Activated T-cell treated with anti-CD3 and anti-CD28 coated beads, Interleukin-2, amount 50 U/mL, for 72 hours (primary cell): ENCODE data around the gene WNT9B. TPM values are rescaled to one million over a fixed set of nuclear protein-coding genes. Genes with fewer than 3 reads are reported as not detected.

Experiments used
- ATAC-seq, 2 donors: fragments of 150-1000 bp; cut with Tn5 transposase; replicated peaks in 1 of 2; 2 replicates each; pipeline ENCODE4 v1.10.0; 2021; ENCODE audit warnings: moderate library complexity in 2 of 2, mild to moderate bottlenecking in 1 of 2
- DNase-seq, 2 donors: peaks; one replicate each; pipeline ENCODE4 v3.0.0; 2021 to 2022; ENCODE audit warnings: mixed read lengths in 1 of 2
- H3K27ac Mint-ChIP-seq: one replicate; pipeline ENCODE4 v1.8.0; 2022; ENCODE audit warnings: mild to moderate bottlenecking, moderate library complexity, mixed read lengths
- H3K27me3 Mint-ChIP-seq: one replicate; pipeline ENCODE4 v1.8.0; 2022; ENCODE audit warnings: low read depth, mixed read lengths
- H3K36me3 Mint-ChIP-seq, 2 donors: one replicate each; pipeline ENCODE4 v1.8.0; 2022; ENCODE audit warnings: mixed read lengths in 2 of 2, mild to moderate bottlenecking in 1 of 2; ENCODE audit not compliant: insufficient read depth in 2 of 2
- H3K4me1 Mint-ChIP-seq: one replicate; pipeline ENCODE4 v1.8.0; 2022; ENCODE audit warnings: low read depth, mixed read lengths
- H3K4me3 Mint-ChIP-seq, 2 donors: one replicate each; pipeline ENCODE4 v1.8.0; 2022; ENCODE audit warnings: mild to moderate bottlenecking in 2 of 2, mixed read lengths in 2 of 2, moderate library complexity in 2 of 2
- H3K9me3 Mint-ChIP-seq, 2 donors: one replicate each; pipeline ENCODE4 v1.8.0; 2022; ENCODE audit warnings: mixed read lengths in 2 of 2
- total RNA-seq, 2 donors: library from RNA; stranded (reverse); gene quantifications; one replicate each; pipeline ENCODE4 v1.2.3, GENCODE V29; 2022

Gene WNT9B
- total RNA-seq, 2 donors from 2014 or later = not detected

GRCh38 chr17:46817151-46817900 is 34.1 kb upstream of the WNT9B start:
- no peak for DNase-seq
- Mint-ChIP-seq H3K4me3 (peak overlapping the region; percentile 73 to 82), H3K9me3 (no peaks in the 10 kb centered on the region), H3K4me1 (peaks cover 29% of the 10 kb centered on the region), H3K27me3 (peaks cover 63% of the 10 kb centered on the region), H3K27ac (no peak overlapping the region), H3K36me3 (no peaks in the 10 kb centered on the region)
- ATAC-seq = no peak

DNA sequence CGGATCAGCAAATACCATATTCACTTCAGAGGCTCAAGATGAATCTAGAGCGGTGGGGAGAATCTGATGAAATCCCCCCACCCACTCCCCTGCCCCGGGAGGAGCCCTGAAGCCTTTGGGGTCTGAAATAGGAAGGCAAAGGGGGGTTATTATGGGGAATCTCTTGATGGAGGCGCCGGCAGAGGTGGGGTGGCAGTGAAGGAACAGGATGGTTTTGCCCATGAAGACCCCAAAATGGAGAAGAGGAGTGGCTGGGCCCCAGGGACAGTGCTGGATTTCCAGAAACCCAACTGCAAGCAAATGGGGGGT is 33.5 kb upstream of the WNT9B start:
- no peaks in the 10 kb centered on the region for H3K36me3 Mint-ChIP-seq
- no peak overlapping the region for H3K27ac Mint-ChIP-seq
- no peak for ATAC-seq
- peaks cover 29% of the 10 kb centered on the region for H3K4me1 Mint-ChIP-seq
- H3K27me3 Mint-ChIP-seq = peaks cover 62% of the 10 kb centered on the region
- no peak for DNase-seq
- H3K4me3 Mint-ChIP-seq = peak overlapping the region; percentile 73 to 82
- H3K9me3 Mint-ChIP-seq = no peaks in the 10 kb centered on the region

DNA sequence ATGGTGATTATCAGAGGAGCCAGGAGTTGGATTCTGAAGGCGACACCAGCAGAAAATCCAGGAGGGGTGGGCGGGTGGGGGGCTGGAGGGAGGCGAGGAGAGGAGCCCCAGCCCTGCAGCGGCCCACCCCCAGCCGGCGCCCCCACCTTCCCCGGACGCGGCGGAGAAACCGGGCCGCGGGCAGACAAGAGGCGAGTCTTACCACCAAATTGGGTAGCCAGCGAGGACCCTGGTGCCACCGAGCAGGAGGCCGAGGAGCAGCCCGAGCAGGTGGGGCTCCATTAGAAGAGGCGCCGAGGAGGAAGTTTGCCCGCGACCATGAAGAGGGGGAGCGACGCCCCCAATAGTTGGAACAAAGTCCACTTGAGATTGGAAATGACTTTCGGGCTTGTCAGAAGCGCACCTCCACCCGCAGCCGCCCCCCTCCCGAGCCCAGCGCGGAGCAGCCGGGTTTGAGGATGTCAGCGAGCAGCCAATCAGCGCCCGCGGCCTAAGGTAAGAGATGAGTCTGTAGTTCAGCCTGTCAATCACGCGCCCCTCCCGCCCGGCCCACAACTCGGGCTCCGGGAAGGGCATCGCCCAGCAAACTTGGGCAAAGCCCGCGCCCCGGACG is 33.0 kb upstream of the WNT9B start, which contains the start of gene WNT3:
TSS of gene WNT3 (minus strand) at position 377 of the 613 bp plus-strand sequence. CDS start at position 282, 95 bp downstream.
- ATAC-seq (peak; percentile 87 to 88), DNase-seq (peak; percentile 68 to 77)
- Mint-ChIP-seq H3K27me3 (peaks cover 59% of the 10 kb centered on the region), H3K27ac (no peak within 1 kb of the TSS), H3K4me3 (peak within 1 kb of the TSS; percentile 73 to 82), H3K9me3 (no peaks in the 10 kb centered on the region), H3K4me1 (peaks cover 29% of the 10 kb centered on the region), H3K36me3 (no peaks in the 10 kb centered on the region)

DNA sequence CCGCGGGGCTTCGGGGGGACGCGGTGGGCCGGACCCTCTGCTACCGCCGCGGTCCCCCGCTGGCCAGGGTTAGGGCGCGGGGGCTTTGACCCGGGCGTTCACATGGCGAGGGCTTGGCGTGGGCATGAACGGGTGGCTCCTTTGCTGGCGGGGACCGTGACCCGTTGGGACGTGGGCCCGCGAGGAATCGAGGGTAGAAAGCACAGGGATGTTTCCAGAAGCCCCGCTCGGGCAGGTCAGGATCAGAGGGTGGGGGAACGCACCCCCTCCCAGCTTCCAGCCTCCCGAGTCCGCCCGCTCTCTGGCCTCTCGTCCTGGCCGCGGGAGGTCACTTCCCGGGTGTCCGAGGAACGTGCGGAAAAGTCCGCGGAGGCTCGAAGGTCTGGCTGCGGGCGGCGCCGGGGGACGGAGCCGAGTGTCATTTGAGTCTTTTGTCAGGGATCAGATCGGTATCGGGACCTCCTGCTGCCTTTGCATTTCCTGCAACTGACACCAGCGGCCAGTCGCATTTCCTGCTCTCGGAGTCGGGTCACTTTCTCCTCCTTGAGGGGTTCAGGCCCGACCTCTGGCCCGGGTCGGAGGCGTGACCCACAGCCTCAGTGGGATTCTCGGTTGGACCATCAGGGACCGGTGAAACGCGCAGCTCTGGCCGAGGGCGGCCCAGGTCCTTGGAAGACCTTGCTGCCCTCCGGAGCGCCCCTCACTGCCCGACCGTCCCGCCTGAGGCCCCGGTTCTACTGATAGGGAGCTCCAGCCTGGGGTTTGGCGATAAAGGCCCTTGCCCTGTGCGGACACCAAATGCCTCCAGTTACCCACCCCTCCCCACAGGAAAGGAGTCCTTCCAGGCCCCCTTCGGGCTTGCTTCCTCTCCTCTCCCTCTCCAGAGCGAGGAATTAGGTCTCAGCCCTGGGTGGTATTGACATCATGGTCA is 32.2 kb upstream of the WNT9B start:
- Mint-ChIP-seq H3K27me3 (peaks cover 59% of the 10 kb centered on the region), H3K36me3 (no peaks in the 10 kb centered on the region), H3K27ac (no peak overlapping the region), H3K9me3 (no peaks in the 10 kb centered on the region), H3K4me1 (peaks cover 29% of the 10 kb centered on the region), H3K4me3 (peak overlapping the region; percentile 73 to 82)
- DNase-seq (peak; percentile 29 to 38), ATAC-seq (peak; percentile 26 to 38)

DNA sequence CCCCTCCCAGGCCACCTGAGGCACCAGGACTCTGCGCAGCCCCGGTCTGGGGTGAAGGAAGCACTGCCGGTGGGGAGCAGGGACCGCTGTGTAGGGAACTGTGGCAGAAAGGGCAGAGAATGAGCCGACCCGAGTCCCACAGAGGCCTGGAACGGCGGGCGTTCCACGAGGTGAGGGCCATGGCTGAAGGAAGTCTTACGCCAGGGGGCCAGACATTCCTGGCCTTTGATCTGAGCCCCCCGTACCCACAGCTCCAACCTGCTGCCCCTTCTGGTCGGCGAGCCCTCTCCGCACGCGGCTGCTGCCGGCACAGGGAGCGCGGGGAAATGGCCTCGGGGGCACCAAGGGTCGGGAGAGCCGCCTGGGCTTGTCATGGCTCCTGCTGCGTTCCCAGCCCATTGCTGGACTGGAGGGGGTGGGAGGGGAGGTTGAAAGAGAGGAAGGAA is 31.5 kb upstream of the WNT9B start:
- Mint-ChIP-seq H3K27me3 (peaks cover 59% of the 10 kb centered on the region), H3K4me3 (peak overlapping the region; percentile 73 to 82), H3K27ac (no peak overlapping the region), H3K9me3 (no peaks in the 10 kb centered on the region), H3K36me3 (no peaks in the 10 kb centered on the region), H3K4me1 (peaks cover 29% of the 10 kb centered on the region)
- no peak for DNase-seq
- no peak for ATAC-seq

DNA sequence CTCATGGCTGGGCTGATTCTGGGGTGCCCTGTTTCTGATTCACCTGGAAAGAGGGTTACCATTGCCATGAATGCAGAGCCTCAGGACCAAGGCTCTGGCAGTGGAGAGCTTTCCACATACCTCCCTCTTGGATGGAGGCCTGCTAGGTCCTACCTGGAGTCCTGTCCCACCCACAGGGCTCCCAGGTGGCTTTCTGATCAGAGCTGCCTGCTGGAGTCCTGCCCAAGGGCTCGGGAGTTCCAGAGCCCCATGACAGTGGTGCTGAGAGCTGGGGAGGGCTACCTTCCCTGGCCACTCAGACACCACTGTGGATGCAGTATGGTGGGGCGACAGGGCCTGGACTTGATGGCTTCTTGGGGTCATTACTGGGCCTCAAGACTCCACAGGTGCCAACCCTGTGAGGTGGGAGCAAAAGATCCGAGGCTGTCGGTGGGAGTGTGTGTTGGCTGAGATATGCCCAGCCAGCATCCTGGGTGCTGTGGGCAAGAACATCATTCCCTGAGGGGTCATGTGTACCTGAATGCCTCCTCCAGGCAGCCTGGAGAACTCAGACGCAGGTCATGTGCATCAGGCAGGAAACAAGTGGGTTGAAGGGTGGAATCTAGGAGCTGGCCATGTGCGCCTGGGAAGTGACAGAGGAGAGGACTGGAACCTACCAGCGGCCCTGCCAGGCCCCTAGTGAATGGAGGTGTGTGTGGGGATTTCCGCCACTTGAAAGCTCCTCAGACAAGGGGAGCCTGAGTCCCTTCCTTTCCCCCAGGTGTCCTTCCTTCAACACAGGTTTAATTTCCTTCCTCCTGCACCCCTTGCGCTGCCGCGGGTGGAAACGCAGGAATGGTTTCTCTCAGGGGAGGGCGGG is 30.6 kb upstream of the WNT9B start:
- Mint-ChIP-seq H3K27ac (no peak overlapping the region), H3K9me3 (no peaks in the 10 kb centered on the region), H3K27me3 (peaks cover 55% of the 10 kb centered on the region), H3K36me3 (no peaks in the 10 kb centered on the region), H3K4me1 (peaks cover 29% of the 10 kb centered on the region), H3K4me3 (peak overlapping the region; percentile 40 to 82)
- DNase-seq = no peak
- ATAC-seq = no peak

DNA sequence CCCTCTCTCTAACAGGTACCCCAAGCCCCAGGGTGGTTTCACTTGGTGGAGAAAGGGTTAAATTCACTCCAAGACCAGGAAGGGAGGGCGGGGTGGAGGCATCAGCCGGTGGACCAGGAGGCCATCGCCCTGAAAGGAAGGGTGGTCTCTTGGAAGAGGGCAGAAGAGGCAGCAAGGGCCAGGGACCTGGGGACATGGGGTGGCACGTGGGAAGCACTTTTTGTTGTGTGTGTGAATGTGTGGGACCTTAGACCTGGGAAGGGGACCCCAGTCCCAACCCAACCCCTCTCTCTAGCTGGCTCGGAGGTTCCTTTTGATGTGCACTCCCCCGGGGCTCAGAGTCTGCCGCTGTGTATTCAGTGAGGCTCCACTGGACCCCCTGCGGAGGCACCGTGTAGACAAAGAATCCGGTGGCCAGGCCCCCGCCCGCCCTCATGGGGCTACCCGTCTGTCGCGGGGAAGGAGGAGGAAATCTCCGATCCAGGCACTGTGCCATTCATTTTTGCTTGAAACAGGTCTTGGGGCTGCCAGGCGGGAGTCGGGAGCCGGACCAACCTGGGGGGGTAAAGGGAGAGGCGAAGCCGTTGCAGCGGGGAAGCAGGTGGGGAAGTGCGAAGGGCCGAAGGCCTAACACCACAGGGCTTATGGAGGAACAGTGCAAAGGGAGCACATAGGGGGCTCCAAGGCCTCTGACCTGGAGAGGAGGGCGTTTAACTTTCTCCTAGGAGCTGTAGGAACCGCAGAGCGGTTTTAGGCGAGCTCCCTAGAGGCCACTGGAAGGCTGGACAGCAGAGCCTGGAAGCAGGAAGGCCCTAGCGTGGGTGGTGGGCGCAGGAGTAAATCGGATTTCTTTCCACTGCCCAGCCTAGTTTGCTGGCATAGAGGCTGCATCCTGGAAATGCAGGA is 29.6 kb upstream of the WNT9B start:
- Mint-ChIP-seq H3K9me3 (no peaks in the 10 kb centered on the region), H3K36me3 (no peaks in the 10 kb centered on the region), H3K4me1 (peaks cover 29% of the 10 kb centered on the region), H3K4me3 (no peak overlapping the region), H3K27me3 (peaks cover 46% of the 10 kb centered on the region), H3K27ac (no peak overlapping the region)
- DNase-seq = no peak
- no peak for ATAC-seq

DNA sequence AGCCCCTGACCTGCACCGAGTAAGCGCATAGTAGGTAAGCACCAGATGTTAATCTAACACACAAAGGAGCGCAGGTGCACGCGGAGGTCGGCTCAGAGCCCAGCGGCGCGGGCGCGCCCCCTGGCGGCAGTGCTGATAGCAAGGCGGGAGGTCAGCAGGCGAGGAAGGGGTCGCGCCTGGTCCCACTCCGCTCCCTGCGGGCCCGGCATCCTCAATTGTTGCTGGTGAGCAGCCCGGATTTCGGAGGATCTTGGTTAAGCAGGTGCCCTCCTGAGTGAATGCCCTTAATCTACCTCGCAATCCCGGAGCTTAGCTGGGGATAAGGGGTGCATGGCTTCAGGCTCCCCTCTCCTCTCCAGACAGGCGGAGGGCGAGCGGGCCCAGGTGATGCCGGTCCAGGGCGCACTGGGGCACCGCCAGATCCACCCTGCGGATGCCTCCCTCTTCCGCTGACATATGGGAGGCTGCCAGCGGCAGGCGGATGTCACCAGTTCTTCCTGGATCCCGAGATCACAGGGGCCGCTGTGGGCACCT is 28.9 kb upstream of the WNT9B start:
- H3K4me1 Mint-ChIP-seq = peaks cover 23% of the 10 kb centered on the region
- ATAC-seq (no peak), DNase-seq (peak; percentile 54 to 64)
- peaks cover 38% of the 10 kb centered on the region for H3K27me3 Mint-ChIP-seq
- H3K36me3 Mint-ChIP-seq = no peaks in the 10 kb centered on the region
- no peak overlapping the region for H3K27ac Mint-ChIP-seq
- no peak overlapping the region for H3K4me3 Mint-ChIP-seq
- no peaks in the 10 kb centered on the region for H3K9me3 Mint-ChIP-seq

DNA sequence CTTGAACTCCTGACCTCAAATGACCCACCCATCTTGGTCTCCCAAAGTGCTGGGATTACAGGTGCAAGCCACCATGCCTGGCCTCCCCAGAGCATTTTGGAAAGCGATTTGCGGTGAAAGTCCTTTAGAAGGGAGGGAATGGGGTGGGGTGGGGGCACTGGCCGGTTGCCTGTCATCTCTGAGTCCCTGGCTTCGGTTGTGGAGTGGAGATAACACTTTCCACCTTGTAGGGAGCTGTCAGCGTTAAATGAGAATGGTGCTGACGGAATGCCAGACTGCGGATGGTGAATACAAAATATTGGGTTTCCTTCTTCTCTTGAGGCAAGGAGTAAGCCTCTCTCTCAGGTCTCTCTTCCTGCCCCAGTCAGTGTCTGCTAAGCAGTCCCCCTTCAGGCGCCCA is 27.7 kb upstream of the WNT9B start:
- DNase-seq = no peak
- H3K9me3 Mint-ChIP-seq = no peaks in the 10 kb centered on the region
- H3K4me1 Mint-ChIP-seq = peaks cover 16% of the 10 kb centered on the region
- no peak overlapping the region for H3K4me3 Mint-ChIP-seq
- H3K36me3 Mint-ChIP-seq = no peaks in the 10 kb centered on the region
- ATAC-seq = no peak
- H3K27ac Mint-ChIP-seq = no peak overlapping the region
- H3K27me3 Mint-ChIP-seq = peaks cover 29% of the 10 kb centered on the region

DNA sequence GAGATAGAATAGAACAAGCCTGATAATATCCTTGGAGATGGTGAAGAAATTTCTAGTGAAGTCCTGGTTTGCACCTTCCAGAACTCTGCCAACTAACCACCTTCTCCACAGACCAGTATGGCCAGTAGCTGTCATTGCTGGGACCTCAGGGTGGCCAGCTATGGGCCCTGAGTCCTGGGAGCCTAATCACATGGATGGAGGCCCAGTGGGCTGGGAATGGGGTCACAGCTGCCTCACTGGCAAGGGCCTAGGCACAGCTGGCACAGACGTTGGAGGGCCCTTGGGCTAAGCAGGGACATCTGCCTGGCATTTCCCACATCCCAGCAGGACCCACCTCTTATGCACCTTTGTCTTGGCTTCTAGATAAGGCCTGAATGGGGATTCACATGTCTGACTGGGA is 25.3 kb upstream of the WNT9B start:
- no peak overlapping the region for H3K4me3 Mint-ChIP-seq
- ATAC-seq = no peak
- H3K36me3 Mint-ChIP-seq = no peaks in the 10 kb centered on the region
- H3K27ac Mint-ChIP-seq = no peak overlapping the region
- DNase-seq = no peak
- H3K4me1 Mint-ChIP-seq = peaks cover 5% of the 10 kb centered on the region
- H3K9me3 Mint-ChIP-seq = no peaks in the 10 kb centered on the region
- H3K27me3 Mint-ChIP-seq = peaks cover 14% of the 10 kb centered on the region

- Mint-ChIP-seq H3K36me3 (no peaks in the 10 kb centered on the region), H3K27me3 (peaks cover 7% of the 10 kb centered on the region), H3K27ac (no peak overlapping the region), H3K4me1 (no peaks in the 10 kb centered on the region), H3K4me3 (no peak overlapping the region), H3K9me3 (no peaks in the 10 kb centered on the region)
- no peak for ATAC-seq
- no peak for DNase-seq
These were observed 24.1 kb upstream of the WNT9B start for GRCh38 chr17:46827274-46827673.
